ENCODE data around the gene SF3B2. TPM values are rescaled to one million over a fixed set of nuclear protein-coding genes. Genes with fewer than 3 reads are reported as not detected.

SF3B2 gene
- total and polyA plus RNA-seq, 2 donors (not counting 1 experiment from before 2014, with no cell fraction given), result 87.7 to 108 TPM

GRCh38 chr11:66063900-66064299 is 11.7 kb downstream of the SF3B2 start:
- TF ChIP-seq EZH2 (IDR thresholded peaks at IDR 0.05; ENCODE audit: low read length, missing control alignments), result no peak
- TF ChIP-seq, protein P1, sequence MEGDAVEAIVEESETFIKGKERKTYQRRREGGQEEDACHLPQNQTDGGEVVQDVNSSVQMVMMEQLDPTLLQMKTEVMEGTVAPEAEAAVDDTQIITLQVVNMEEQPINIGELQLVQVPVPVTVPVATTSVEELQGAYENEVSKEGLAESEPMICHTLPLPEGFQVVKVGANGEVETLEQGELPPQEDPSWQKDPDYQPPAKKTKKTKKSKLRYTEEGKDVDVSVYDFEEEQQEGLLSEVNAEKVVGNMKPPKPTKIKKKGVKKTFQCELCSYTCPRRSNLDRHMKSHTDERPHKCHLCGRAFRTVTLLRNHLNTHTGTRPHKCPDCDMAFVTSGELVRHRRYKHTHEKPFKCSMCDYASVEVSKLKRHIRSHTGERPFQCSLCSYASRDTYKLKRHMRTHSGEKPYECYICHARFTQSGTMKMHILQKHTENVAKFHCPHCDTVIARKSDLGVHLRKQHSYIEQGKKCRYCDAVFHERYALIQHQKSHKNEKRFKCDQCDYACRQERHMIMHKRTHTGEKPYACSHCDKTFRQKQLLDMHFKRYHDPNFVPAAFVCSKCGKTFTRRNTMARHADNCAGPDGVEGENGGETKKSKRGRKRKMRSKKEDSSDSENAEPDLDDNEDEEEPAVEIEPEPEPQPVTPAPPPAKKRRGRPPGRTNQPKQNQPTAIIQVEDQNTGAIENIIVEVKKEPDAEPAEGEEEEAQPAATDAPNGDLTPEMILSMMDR (conservative IDR thresholded peaks at IDR 0.05 in 1 of 2, IDR thresholded peaks at IDR 0.05 in 1 of 2; ENCODE audit: low read depth in 1 of 2, low read length in 2 of 2), result no peak
- Histone ChIP-seq H3K9ac (ENCODE audit: insufficient read depth, low read length) (no peak overlapping the region), H3K36me3 (ENCODE audit: control insufficient read depth, insufficient read depth, low read length) (peaks cover 29% of the 10 kb centered on the region), H2AFZ (ENCODE audit: low read length) (no peak overlapping the region), H3K4me3 (replicated peaks in 1 of 4; ENCODE audit: control extremely low read depth in 1 of 4, insufficient read depth in 1 of 4, low read depth in 3 of 4, low read length in 4 of 4) (no peak overlapping the region), H3K27me3 (ENCODE audit: control insufficient read depth, insufficient read depth, low read length) (no peaks in the 10 kb centered on the region), H3K79me2 (ENCODE audit: control insufficient read depth, insufficient read depth, low read length) (no peaks in the 10 kb centered on the region), H4K20me1 (ENCODE audit: control insufficient read depth, extremely low read depth, insufficient read depth, low read length) (peaks cover 2% of the 10 kb centered on the region), H3K9me3 (ENCODE audit: control insufficient read depth, insufficient read depth, low read depth, low read length) (no peaks in the 10 kb centered on the region), H3K4me1 (ENCODE audit: control insufficient read depth, extremely low read depth, insufficient read depth, low read length) (peaks cover 6% of the 10 kb centered on the region), H3K4me2 (ENCODE audit: extremely low read depth, insufficient read depth, low read length) (no peak overlapping the region), H3K27ac (ENCODE audit: insufficient read depth, low read length) (no peak overlapping the region)
- no peak for DNase-seq (ENCODE audit: low read depth in 2 of 2)

DNA sequence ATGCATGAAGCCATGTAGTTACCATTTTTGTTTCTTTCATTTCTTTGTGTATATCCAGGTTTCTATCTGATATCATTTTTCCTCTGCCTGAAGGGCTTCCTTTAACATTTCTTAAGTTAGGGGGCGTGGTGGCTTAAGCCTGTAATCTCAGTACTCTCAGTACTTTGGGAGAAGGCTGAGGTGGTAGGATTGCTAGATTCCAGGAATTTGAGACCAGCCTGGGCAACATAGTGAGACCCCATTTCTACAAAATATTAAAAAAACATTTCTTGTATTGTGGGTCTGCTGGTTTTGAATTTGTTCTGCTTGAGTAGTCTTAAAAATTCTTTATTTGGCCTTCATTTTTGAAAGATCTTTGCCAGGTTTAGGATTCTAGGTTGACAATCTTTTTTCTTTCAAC is 12.4 kb downstream of the SF3B2 start:
- Histone ChIP-seq H3K79me2 (ENCODE audit: control insufficient read depth, insufficient read depth, low read length) (no peaks in the 10 kb centered on the region), H3K27me3 (ENCODE audit: control insufficient read depth, insufficient read depth, low read length) (no peaks in the 10 kb centered on the region), H3K27ac (ENCODE audit: insufficient read depth, low read length) (no peak overlapping the region), H3K36me3 (ENCODE audit: control insufficient read depth, insufficient read depth, low read length) (peaks cover 32% of the 10 kb centered on the region), H3K9me3 (ENCODE audit: control insufficient read depth, insufficient read depth, low read depth, low read length) (no peaks in the 10 kb centered on the region), H2AFZ (ENCODE audit: low read length) (no peak overlapping the region), H4K20me1 (ENCODE audit: control insufficient read depth, extremely low read depth, insufficient read depth, low read length) (peaks cover 2% of the 10 kb centered on the region), H3K4me3 (replicated peaks in 1 of 4; ENCODE audit: control extremely low read depth in 1 of 4, insufficient read depth in 1 of 4, low read depth in 3 of 4, low read length in 4 of 4) (no peak overlapping the region), H3K9ac (ENCODE audit: insufficient read depth, low read length) (no peak overlapping the region), H3K4me1 (ENCODE audit: control insufficient read depth, extremely low read depth, insufficient read depth, low read length) (peaks cover 12% of the 10 kb centered on the region), H3K4me2 (ENCODE audit: extremely low read depth, insufficient read depth, low read length) (no peak overlapping the region)
- DNase-seq (ENCODE audit: low read depth in 2 of 2), result no peak
- no peak for TF ChIP-seq EZH2 (IDR thresholded peaks at IDR 0.05; ENCODE audit: low read length, missing control alignments)

DNA sequence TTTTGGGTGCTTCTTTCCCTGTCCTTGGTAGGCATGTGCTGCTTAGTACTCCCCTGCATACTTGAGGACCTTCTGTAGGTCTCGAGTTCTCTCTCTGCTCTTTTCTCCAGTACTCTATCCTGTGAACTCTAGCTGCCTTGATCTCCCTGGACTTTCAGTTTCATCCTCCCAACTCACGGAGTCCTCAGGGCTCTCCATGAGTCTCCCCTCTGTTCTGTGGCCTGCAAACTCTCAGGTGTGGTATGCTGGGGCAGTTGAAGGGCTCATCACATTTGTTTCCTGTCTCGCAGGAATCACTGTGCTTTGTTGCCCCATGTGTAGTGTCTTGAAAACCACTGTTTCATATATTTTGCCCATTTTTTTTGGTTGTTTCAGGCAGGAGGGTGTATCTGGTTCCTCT is 14.6 kb downstream of the SF3B2 start:
- H3K4me3 ChIP-seq (replicated peaks in 1 of 4; ENCODE audit: control extremely low read depth in 1 of 4, insufficient read depth in 1 of 4, low read depth in 3 of 4, low read length in 4 of 4), result no peak overlapping the region
- H3K9me3 ChIP-seq (ENCODE audit: control insufficient read depth, insufficient read depth, low read depth, low read length), result no peaks in the 10 kb centered on the region
- H3K9ac ChIP-seq (ENCODE audit: insufficient read depth, low read length), result no peak overlapping the region
- H3K27ac ChIP-seq (ENCODE audit: insufficient read depth, low read length), result no peak overlapping the region
- TF ChIP-seq EZH2 (IDR thresholded peaks at IDR 0.05; ENCODE audit: low read length, missing control alignments), result no peak
- TF ChIP-seq, protein P1 (conservative IDR thresholded peaks at IDR 0.05 in 1 of 2, IDR thresholded peaks at IDR 0.05 in 1 of 2; ENCODE audit: low read depth in 1 of 2, low read length in 2 of 2), result no peak
- DNase-seq (ENCODE audit: low read depth in 2 of 2), result no peak
- no peak overlapping the region for H3K4me2 ChIP-seq (ENCODE audit: extremely low read depth, insufficient read depth, low read length)
- peaks cover 16% of the 10 kb centered on the region for H3K4me1 ChIP-seq (ENCODE audit: control insufficient read depth, extremely low read depth, insufficient read depth, low read length)
- peaks cover 25% of the 10 kb centered on the region for H3K36me3 ChIP-seq (ENCODE audit: control insufficient read depth, insufficient read depth, low read length)
- H4K20me1 ChIP-seq (ENCODE audit: control insufficient read depth, extremely low read depth, insufficient read depth, low read length), result peaks cover 2% of the 10 kb centered on the region
- peaks cover 11% of the 10 kb centered on the region for H3K79me2 ChIP-seq (ENCODE audit: control insufficient read depth, insufficient read depth, low read length)
- no peaks in the 10 kb centered on the region for H3K27me3 ChIP-seq (ENCODE audit: control insufficient read depth, insufficient read depth, low read length)
- H2AFZ ChIP-seq (ENCODE audit: low read length), result no peak overlapping the region
